HCT116 (cell line): Measurements from ENCODE around the gene COA8. TPM values are rescaled to one million over a fixed set of nuclear protein-coding genes. Genes with fewer than 3 reads are reported as not detected.

Source experiments
- ATAC-seq: fragments of 200-7000 bp; cut with Tn5 transposase; 2 replicates; pipeline ENCODE4 v1.9.1; 2020; ENCODE audit warnings: mild to moderate bottlenecking, moderate library complexity
- BruUV-seq: library from RNA; stranded (reverse); fragments of 400-500 nt; replicated peaks from 2 replicates; lab custom pipeline; 2021; lab: Mats Ljungman, UMichigan
- CTCF ChIA-PET: fragments of 300-600 bp; sonication (Branson Sonifier 250); formaldehyde crosslinking; loops from one replicate; lab custom pipeline; 2021; ENCODE audit warnings: antibody characterized with exemption; lab: Charles Lee
- POLR2A ChIA-PET: fragments of 300-600, 350-600 bp; sonication (Branson Sonifier 250); formaldehyde crosslinking; loops from one replicate; lab custom pipeline; 2021; ENCODE audit warnings: antibody characterized with exemption; lab: Charles Lee
- RAD21 ChIA-PET, 2 experiments: fragments of 300-600 bp; sonication (Branson Sonifier 250); formaldehyde crosslinking; loops; one replicate each; lab custom pipeline; 2023; ENCODE audit warnings: low total read pairs in 2 of 2; ENCODE audit not compliant: uncharacterized antibody in 2 of 2, unreplicated experiment in 2 of 2, low non-redundant PET in 1 of 2; lab: Charles Lee
- DNase-seq: peaks from one replicate; pipeline ENCODE4 v3.0.0-alpha.2; 2010; ENCODE audit warnings: low read depth, low spot score
- H2AFZ ChIP-seq: fragments of 200-600 bp; shearing (Covaris generic), sonication (generic); 2 replicates; pipeline ENCODE4 v1.6.1; 2017; ENCODE audit warnings: low read depth, mixed run types, mixed read lengths, antibody characterized with exemption, low read length; ENCODE audit not compliant: poor library complexity, severe bottlenecking
- H3K27ac ChIP-seq: 2 replicates; pipeline ENCODE4 v1.5.1; 2012; ENCODE audit warnings: low read depth, low read length
- H3K27me3 ChIP-seq: fragments of 200-600 bp; sonication (generic); 2 replicates; pipeline ENCODE4 v1.6.1; 2016; ENCODE audit warnings: mixed run types, low read length, mixed read lengths; ENCODE audit not compliant: insufficient read depth
- H3K36me3 ChIP-seq, 2 experiments: fragments of 200-500 bp in 1 of 2; fragments of 200-600 bp in 1 of 2; sonication (Bioruptor generic) in 1 of 2; sonication (generic) in 1 of 2; 2 replicates each; pipeline versions ENCODE4 v1.5.1 to v1.6.1; 2014 to 2016; ENCODE audit warnings: low read length in 2 of 2, inconsistent platforms in 1 of 2, mixed read lengths in 1 of 2, mixed run types in 1 of 2; ENCODE audit not compliant: insufficient read depth in 2 of 2, control insufficient read depth in 1 of 2
- H3K4me1 ChIP-seq, 2 experiments: fragments of 200-600 bp in 1 of 2; sonication (generic) in 1 of 2; 2 replicates each; pipeline versions ENCODE4 v1.5.1 to v1.6.1; 2012 to 2017; ENCODE audit warnings: low read length in 2 of 2, inconsistent platforms in 1 of 2, mild to moderate bottlenecking in 1 of 2, mixed read lengths in 1 of 2, mixed run types in 1 of 2, moderate library complexity in 1 of 2; ENCODE audit not compliant: insufficient read depth in 2 of 2, control insufficient read depth in 1 of 2
- H3K4me2 ChIP-seq: fragments of 200-600 bp; sonication (generic); 2 replicates; pipeline ENCODE4 v1.6.1; 2017; ENCODE audit warnings: mixed run types, low read length, mixed read lengths
- H3K4me3 ChIP-seq, 2 experiments: fragments of 200-600 bp in 1 of 2; sonication (generic) in 1 of 2; replicated peaks in 1 of 2; 2 replicates each; pipeline ENCODE4 v1.5.1; 2011 to 2016; ENCODE audit warnings: low read length in 2 of 2, control low read depth in 1 of 2, low read depth in 1 of 2, mild to moderate bottlenecking in 1 of 2, mixed read lengths in 1 of 2, mixed run types in 1 of 2
- H3K79me2 ChIP-seq: fragments of 200-600 bp; sonication (generic); 2 replicates; pipeline ENCODE4 v1.6.1; 2017; ENCODE audit warnings: mild to moderate bottlenecking, mixed run types, low read length, moderate library complexity, mixed read lengths; ENCODE audit not compliant: insufficient read depth
- H3K9ac ChIP-seq: fragments of 200-600 bp; sonication (generic); 2 replicates; pipeline ENCODE4 v1.6.1; 2016; ENCODE audit warnings: low read length, mixed read lengths
- H3K9me2 ChIP-seq: fragments of 200-600 bp; sonication (generic), shearing (Covaris generic); 2 replicates; pipeline ENCODE4 v1.6.1; 2017; ENCODE audit warnings: mixed run types, mild to moderate bottlenecking, moderate library complexity; ENCODE audit not compliant: insufficient read depth
- H3K9me3 ChIP-seq, 2 experiments: fragments of 200-500 bp in 1 of 2; fragments of 200-600 bp in 1 of 2; sonication (Bioruptor generic) in 1 of 2; sonication (generic) in 1 of 2; 2 replicates each; pipeline ENCODE4 v1.6.1; 2014 to 2017; ENCODE audit warnings: low read length in 2 of 2, mixed read lengths in 2 of 2, inconsistent platforms in 1 of 2, low read depth in 1 of 2, mild to moderate bottlenecking in 1 of 2, mixed run types in 1 of 2, moderate library complexity in 1 of 2; ENCODE audit not compliant: control insufficient read depth in 1 of 2, insufficient read depth in 1 of 2
- H4K20me1 ChIP-seq: fragments of 200-600 bp; sonication (generic), shearing (Covaris generic); 2 replicates; pipeline ENCODE4 v1.6.1; 2017; ENCODE audit warnings: mixed run types, mild to moderate bottlenecking, moderate library complexity; ENCODE audit not compliant: insufficient read depth
- CEBPB ChIP-seq: IDR thresholded peaks from 2 replicates; pipeline ENCODE4 v1.6.1; 2012; ENCODE audit warnings: low read depth
- EGR1 ChIP-seq: IDR thresholded peaks from 2 replicates; pipeline ENCODE4 v1.6.1; 2012; ENCODE audit warnings: low read depth
- EZH2 ChIP-seq: fragments of 200-600 bp; sonication (generic); IDR thresholded peaks from 2 replicates; pipeline ENCODE4 v1.6.1; 2017; ENCODE audit warnings: antibody characterized with exemption, mixed run types
- FOSL1 ChIP-seq: IDR thresholded peaks from 2 replicates; pipeline ENCODE4 v1.6.1; 2012; ENCODE audit warnings: low read depth
- JUND ChIP-seq: IDR thresholded peaks from 2 replicates; pipeline ENCODE4 v1.6.1; 2012
- MAX ChIP-seq: IDR thresholded peaks from 2 replicates; pipeline ENCODE4 v1.6.1; 2012
- POLR2A ChIP-seq: IDR thresholded peaks from 2 replicates; pipeline ENCODE4 v1.7.0; 2011; ENCODE audit warnings: borderline replicate concordance; ENCODE audit not compliant: insufficient read depth, insufficient read length; ENCODE audit errors: extremely low read depth
- RAD21 ChIP-seq: IDR thresholded peaks from 2 replicates; pipeline ENCODE4 v1.6.1; 2012; ENCODE audit warnings: low read depth, mild to moderate bottlenecking
- SIN3A ChIP-seq: IDR thresholded peaks from 2 replicates; pipeline ENCODE4 v1.6.1; 2012; ENCODE audit warnings: low read depth
- SP1 ChIP-seq: IDR thresholded peaks from 2 replicates; pipeline ENCODE4 v1.6.1; 2012; ENCODE audit warnings: low read depth
- YY1 ChIP-seq: IDR thresholded peaks from 2 replicates; pipeline ENCODE4 v1.6.1; 2011; ENCODE audit warnings: low read length, low read depth, moderate library complexity, mild to moderate bottlenecking; ENCODE audit not compliant: insufficient replicate concordance; ENCODE audit errors: extremely low read depth
- ZBTB33 ChIP-seq: IDR thresholded peaks from 2 replicates; pipeline ENCODE4 v1.6.1; 2011; ENCODE audit warnings: mild to moderate bottlenecking, low read length, moderate library complexity; ENCODE audit not compliant: insufficient replicate concordance; ENCODE audit errors: extremely low read depth
- ZFX ChIP-seq: fragments of 450-650 bp; IDR thresholded peaks from 2 replicates; pipeline ENCODE4 v1.6.1; 2017
- intact Hi-C: fragments of 100-400 bp; cut with micrococcal nuclease; formaldehyde crosslinking; loops from 2 replicates; pipeline ENCODE4 v1.10.0; 2022
- total RNA-seq: library from RNA; stranded (reverse); gene quantifications from one replicate; pipeline ENCODE4 v1.2.1, GENCODE V29; 2021; ENCODE audit not compliant: unreplicated experiment
- TF ChIP-seq, protein P1 (sequence below): IDR thresholded peaks from 2 replicates; pipeline ENCODE4 v1.6.1; 2012

Gene COA8
- total RNA-seq, 1 experiment from 2014 or later = 29.4 TPM

GRCh38 chr14:103533137-103533998 lies 29.4 kb upstream of the COA8 start:
- Histone ChIP-seq H3K79me2 (peaks cover 30% of the 10 kb centered on the region), H3K36me3 (peaks cover 0 to 17% of the 10 kb centered on the region in 2 experiments; a peak in 2 of 4 replicates), H3K9me2 (no peaks in the 10 kb centered on the region), H3K27me3 (no peaks in the 10 kb centered on the region), H3K27ac (no peak overlapping the region), H3K4me2 (no peak overlapping the region), H3K4me3 (no peak overlapping the region), H2AFZ (no peak overlapping the region), H3K4me1 (peaks cover 3 to 21% of the 10 kb centered on the region in 2 experiments; a peak in 3 of 4 replicates), H3K9ac (no peak overlapping the region), H3K9me3 (no peaks in the 10 kb centered on the region), H4K20me1 (no peaks in the 10 kb centered on the region)
- ChIA-PET POLR2A (interaction anchor here (2.8 kb wide), 1 partner anchor 12 kb away, joined by 9 read pairs; the partner anchor contains the start of gene CKB), RAD21 (no interaction called here), CTCF (no interaction called here)
- TF ChIP-seq RAD21 (no peak), CEBPB (no peak), YY1 (no peak)
- TF ChIP-seq, protein P1, sequence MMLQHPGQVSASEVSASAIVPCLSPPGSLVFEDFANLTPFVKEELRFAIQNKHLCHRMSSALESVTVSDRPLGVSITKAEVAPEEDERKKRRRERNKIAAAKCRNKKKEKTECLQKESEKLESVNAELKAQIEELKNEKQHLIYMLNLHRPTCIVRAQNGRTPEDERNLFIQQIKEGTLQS = no peak
- DNase-seq (no peak), ATAC-seq (no peak)
- no TSS peak for BruUV-seq
- intact Hi-C loops = no loop called here

GRCh38 chr14:103533999-103534575 lies 28.7 kb upstream of the COA8 start:
- DNase-seq = no peak
- Histone ChIP-seq H3K4me2 (no peak overlapping the region), H4K20me1 (no peaks in the 10 kb centered on the region)
- TF ChIP-seq SIN3A (no peak), ZFX (no peak), SP1 (no peak), FOSL1 (no peak), MAX (no peak), EGR1 (no peak), YY1 (no peak), EZH2 (no peak), JUND (no peak), POLR2A (no peak), ZBTB33 (no peak)
- TF ChIP-seq, protein P1 = no peak
- TF ChIP-seq, all 23 proteins: peak for 0
- CTCF ChIA-PET = no interaction called here
- Histone ChIP-seq H3K79me2 (peaks cover 30% of the 10 kb centered on the region), H3K27ac (no peak overlapping the region), H3K4me3 (no peak overlapping the region), H3K4me1 (peaks cover 3 to 23% of the 10 kb centered on the region in 2 experiments; a peak in 3 of 4 replicates), H2AFZ (no peak overlapping the region), H3K9me3 (no peaks in the 10 kb centered on the region), H3K27me3 (no peaks in the 10 kb centered on the region), H3K9me2 (no peaks in the 10 kb centered on the region), H3K36me3 (peaks cover 0 to 17% of the 10 kb centered on the region in 2 experiments; a peak in 2 of 4 replicates), H3K9ac (no peak overlapping the region)
- intact Hi-C loops = no loop called here
- POLR2A ChIA-PET = interaction anchor here (2.8 kb wide), 1 partner anchor 12 kb away, joined by 9 read pairs; the partner anchor contains the start of gene CKB
- ATAC-seq = no peak
- no TSS peak for BruUV-seq
- RAD21 ChIA-PET = no interaction called here
